ENCODE data around the gene RASD1. TPM values are rescaled to one million over a fixed set of nuclear protein-coding genes. Genes with fewer than 3 reads are reported as not detected.

RASD1 gene
- polyA plus RNA-seq, 6 donors from 2014 or later: 0.21 to 0.27 TPM; not detected in 4

DNA sequence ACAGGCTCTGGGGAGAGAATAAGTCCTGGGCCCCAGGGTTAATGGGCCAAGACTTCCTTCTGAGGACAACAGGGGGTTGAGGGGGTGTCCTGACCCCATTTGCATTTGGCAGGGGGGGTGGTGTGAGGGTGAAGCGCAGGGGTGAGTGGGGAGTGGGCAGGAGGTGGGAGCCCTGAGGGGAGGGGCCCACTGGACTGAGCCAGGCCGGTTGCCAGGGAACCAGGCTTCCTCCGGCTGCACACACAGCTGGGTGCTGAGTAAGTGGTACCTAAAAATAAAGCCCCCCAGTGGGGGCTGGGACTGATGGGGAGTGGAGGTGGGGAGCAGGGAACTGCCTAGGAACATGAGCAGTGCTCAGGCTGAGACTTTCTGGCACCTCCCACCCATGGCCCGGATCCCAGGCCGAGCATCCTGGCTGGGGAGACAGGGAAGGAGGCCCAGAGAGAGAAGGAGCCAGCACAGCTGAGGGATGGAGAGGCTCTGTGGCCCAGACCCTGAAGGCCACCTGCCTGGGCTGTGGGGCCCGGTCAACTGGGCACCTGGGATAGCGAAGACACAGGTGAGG is 7.5 kb upstream of the RASD1 start:
- no peak overlapping the region for H3K4me3 Mint-ChIP-seq
- H3K36me3 Mint-ChIP-seq: no peaks in the 10 kb centered on the region
- peaks cover 0 to 4% (median 0%) of the 10 kb centered on the region in 3 donors for H3K4me1 Mint-ChIP-seq
- H3K27ac Mint-ChIP-seq: peak overlapping the region in 1 of 6 donors; percentile 34
- H3K27me3 Mint-ChIP-seq: peaks cover 0 to 9% (median 0%) of the 10 kb centered on the region in 3 donors
- ATAC-seq (ENCODE audit: low read depth in 2 of 2) (no peak), DNase-seq (no peak)
- no peaks in the 10 kb centered on the region for H3K9me3 Mint-ChIP-seq

DNA sequence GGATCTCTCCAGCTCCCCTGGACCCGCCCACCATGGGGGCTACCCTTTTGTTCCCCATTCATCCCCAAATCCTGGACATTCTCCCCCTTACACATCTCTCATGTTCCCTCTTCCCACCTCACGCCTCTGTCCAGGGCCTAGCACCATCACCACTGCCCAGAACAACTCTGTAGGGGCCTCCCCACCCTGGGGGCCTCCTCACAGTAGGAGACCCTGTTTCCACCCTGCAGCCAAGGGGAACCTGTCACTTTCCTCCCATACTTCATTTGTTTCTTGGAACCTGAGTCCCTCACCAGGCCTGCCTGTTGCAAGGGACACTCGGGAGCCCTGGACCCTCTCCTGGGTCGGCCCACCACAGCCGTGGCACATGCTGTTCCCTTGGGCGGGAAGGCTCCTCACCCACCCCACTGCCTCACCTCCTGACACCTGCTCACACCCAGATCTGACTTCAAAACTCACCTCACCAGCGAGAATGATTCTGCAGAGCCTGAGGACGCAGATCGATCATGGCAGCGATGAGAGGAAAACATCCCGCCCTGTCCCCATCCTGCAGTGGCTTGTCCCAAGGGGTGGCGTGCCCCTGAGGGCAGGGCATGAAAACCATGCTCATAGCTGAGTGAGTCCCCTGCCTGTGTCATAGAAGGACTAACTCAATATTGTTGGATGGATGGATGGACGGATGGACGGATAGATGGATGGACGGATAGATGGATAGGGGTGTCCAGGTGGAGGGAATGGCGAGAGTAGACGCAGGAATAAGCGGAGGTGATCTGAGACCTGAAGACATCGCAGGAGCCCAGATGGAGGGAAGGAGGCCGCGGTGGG is 6.8 kb upstream of the RASD1 start:
- Mint-ChIP-seq H3K27ac (no peak overlapping the region), H3K4me1 (peaks cover 0 to 4% (median 0%) of the 10 kb centered on the region in 3 donors), H3K9me3 (no peaks in the 10 kb centered on the region), H3K36me3 (no peaks in the 10 kb centered on the region), H3K27me3 (peaks cover 0 to 9% (median 0%) of the 10 kb centered on the region in 3 donors), H3K4me3 (no peak overlapping the region)
- ATAC-seq (ENCODE audit: low read depth in 2 of 2): no peak
- DNase-seq: no peak

DNA sequence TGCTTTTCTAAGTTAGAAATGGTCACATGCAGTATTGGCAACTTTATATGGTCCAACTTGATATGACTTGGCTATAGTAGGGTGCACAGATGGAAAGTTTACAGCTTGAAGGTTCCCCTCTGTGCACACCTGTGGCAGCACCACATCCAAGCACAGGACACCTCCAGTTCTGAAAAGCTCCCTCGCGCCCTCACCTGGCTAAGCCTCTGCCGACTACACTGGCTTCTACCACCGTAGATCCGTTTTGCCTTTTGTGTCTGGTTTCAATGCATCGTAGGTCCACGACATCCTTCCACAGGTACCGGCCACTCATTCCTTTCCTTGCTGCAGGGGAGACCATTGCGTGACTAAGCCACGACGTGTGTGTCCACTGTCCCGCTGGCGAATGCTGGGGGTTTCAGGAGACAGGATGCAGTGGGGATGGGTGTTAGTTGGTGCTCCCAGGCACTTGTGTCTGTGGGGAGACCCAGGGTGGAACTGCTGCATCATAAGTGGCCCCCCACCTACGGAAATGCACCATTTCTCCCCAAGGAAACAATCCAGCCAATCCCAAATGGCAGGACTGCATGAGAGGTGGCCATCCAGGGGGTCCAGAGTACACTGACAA is 4.9 kb upstream of the RASD1 start:
- H3K36me3 Mint-ChIP-seq: no peaks in the 10 kb centered on the region
- H3K27ac Mint-ChIP-seq: no peak overlapping the region
- DNase-seq (no peak), ATAC-seq (ENCODE audit: low read depth in 2 of 2) (no peak)
- peak overlapping the region in 1 of 8 donors; percentile 33 for H3K4me3 Mint-ChIP-seq
- peaks cover 0 to 5% (median 4%) of the 10 kb centered on the region in 3 donors for H3K4me1 Mint-ChIP-seq
- H3K27me3 Mint-ChIP-seq: peaks cover 0 to 9% (median 0%) of the 10 kb centered on the region in 3 donors
- no peaks in the 10 kb centered on the region for H3K9me3 Mint-ChIP-seq

DNA sequence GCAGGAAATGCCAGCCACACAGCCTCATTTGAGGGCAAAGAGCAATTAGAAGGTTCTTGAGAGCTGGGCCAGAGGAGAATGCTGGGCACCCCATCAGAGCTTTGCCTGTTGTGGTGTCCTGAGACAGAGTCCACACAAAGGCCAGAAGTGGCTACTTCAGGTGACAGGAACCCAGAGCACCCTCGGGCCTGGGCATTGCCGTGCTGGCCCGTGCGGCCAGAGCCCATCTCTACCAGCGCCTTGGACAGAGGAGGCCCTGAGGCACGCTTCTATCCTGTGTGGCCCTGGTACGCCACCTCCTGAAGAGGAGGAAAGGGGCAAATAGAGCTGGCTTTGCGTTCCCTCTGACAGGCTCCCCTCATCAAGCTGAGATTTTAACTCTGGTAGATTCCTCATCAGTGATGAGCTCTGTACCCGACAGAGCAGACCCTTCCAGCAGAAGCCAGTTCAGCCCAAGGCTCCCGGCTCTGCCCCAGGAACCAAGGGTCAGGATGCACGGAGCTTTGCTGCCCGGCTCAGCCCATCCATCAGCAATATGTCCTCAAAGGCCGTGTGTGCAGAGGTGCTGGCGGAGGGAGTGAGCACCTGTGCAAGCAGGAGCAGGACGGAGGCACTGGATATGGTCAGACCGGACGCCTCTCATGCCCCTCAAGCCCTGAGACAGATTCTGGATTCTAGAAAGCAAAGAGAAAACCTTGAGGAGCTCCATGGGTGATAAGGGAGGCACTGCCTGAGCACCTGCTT is 3.4 kb upstream of the RASD1 start:
- H3K27me3 Mint-ChIP-seq: peaks cover 0 to 18% (median 8%) of the 10 kb centered on the region in 3 donors

DNA sequence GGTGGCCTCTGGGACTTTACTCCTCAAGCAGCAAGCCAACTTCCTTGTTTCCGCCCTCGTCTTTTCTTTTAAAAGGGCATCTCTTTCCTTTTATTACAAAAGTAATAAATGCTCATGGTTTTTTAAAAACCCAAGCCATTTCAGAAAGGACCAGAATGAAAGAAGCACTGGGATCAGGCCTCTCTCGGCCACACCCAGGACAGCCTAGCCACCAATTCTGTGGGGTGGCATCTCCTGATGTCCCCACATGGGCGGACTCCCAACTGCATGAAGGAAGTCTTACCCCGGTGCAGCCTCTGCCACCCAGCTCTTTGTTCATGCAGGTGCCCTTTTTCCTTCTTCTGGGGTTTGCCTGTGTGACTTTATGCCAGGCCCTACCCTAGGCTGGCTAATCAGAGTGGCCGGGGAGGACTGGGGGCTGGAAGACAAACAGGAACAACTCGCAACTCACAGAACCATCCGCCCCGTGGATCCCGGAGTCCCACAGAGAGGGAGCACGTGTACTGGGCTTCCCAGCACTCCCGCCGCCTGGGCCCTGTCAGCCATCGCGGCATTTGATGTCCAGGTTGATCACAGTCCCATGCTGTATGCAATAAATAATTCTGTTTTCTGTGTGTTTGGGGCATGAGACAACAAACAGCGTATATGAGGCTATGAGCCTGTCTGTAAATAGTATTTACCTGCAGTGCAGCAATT is 2.6 kb upstream of the RASD1 start:
- Mint-ChIP-seq H3K27me3 (peaks cover 0 to 18% (median 8%) of the 10 kb centered on the region in 3 donors), H3K27ac (no peak overlapping the region), H3K36me3 (no peaks in the 10 kb centered on the region), H3K4me3 (peak overlapping the region in 3 of 8 donors; percentile 21 to 65 (median 36)), H3K4me1 (peaks cover 10 to 14% (median 14%) of the 10 kb centered on the region in 3 donors), H3K9me3 (no peaks in the 10 kb centered on the region)
- DNase-seq (no peak), ATAC-seq (ENCODE audit: low read depth in 2 of 2) (no peak)

More for the DNA sequence above, 3.4 kb upstream of the RASD1 start:
- H3K27ac Mint-ChIP-seq: no peak overlapping the region
- no peak for ATAC-seq (ENCODE audit: low read depth in 2 of 2)
- no peaks in the 10 kb centered on the region for H3K36me3 Mint-ChIP-seq
- H3K9me3 Mint-ChIP-seq: no peaks in the 10 kb centered on the region
- DNase-seq: no peak
- peaks cover 10 to 14% (median 12%) of the 10 kb centered on the region in 3 donors for H3K4me1 Mint-ChIP-seq
- no peak overlapping the region for H3K4me3 Mint-ChIP-seq

DNA sequence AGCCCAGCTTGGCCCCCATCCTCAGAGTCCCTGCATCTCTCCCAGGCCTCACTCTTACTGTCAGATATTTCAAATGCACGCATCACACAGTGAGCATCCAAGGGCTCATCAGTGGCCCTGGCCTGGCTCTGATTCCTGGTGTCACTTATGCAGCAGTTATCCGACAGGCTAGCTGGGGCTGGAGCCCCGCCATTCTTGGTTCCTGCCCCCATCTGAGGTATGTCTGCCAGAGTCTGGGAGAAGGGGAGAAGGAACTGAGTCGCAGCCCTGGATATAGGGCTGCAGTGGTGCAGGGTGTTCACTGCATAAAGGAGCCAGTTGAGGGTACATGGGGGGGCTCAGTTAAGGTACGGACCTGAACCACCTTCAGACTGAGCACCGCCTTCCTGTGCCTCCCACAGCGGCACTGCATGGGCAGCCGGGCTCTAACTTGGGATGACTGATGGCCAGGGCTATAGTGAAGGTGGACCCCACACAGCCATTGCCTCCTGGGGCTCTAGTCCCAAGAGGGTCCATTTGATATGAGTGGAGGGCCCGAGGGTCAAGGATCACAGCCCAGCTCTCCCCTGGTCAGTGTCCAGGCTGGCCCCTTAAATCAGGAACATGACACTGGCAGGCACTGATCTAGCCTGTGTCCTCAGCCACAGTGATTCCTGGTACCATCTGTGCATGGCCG is 1.8 kb upstream of the RASD1 start:
- peaks cover 6 to 18% (median 14%) of the 10 kb centered on the region in 3 donors for H3K4me1 Mint-ChIP-seq
- no peaks in the 10 kb centered on the region for H3K9me3 Mint-ChIP-seq
- peaks cover 0 to 18% (median 8%) of the 10 kb centered on the region in 3 donors for H3K27me3 Mint-ChIP-seq
- H3K27ac Mint-ChIP-seq: no peak overlapping the region
- peak overlapping the region in 4 of 8 donors; percentile 51 to 77 (median 60) for H3K4me3 Mint-ChIP-seq
- DNase-seq (no peak), ATAC-seq (ENCODE audit: low read depth in 2 of 2) (no peak)
- no peaks in the 10 kb centered on the region for H3K36me3 Mint-ChIP-seq

DNA sequence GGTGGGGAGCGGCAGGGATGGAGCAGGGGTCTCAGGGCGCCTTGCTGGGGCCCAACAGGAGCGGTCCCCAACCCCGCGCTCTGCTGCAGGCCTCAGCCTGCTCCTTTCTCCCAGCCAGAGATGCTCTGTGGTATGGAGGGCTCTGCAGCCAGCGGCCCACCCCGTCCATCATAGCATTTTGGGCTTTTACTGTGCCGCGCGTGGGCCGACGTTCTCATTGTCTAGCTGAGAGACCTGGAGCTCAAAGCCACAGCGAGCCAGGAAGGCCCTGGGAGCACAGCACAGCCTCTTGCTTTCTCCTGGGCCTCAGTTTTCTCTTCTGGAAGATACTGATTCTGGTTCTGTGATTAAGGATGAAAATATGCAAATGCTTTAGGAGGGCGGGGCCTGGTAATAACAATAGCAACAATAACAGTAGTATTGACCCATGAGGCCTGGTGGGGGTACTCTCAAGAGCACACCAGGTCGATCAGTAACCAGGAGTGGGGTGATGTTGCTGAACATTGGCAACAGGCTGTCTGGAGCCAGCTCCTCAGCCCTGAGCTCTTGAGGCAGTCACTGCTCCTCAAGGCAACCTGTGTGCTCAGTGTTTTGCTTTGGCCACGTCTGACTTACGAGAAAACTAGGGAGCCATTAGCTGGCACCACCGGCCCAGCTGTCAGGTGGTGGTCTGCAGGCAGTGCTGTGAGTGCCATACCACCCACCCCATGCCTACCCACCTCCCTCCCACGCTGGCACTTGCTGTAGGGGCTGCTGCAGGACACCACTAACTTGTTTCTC is 1.1 kb upstream of the RASD1 start:
- Mint-ChIP-seq H3K4me1 (peaks cover 6 to 18% (median 14%) of the 10 kb centered on the region in 3 donors), H3K27me3 (peaks cover 0 to 14% (median 8%) of the 10 kb centered on the region in 3 donors), H3K36me3 (peaks cover 0 to 6% of the 10 kb centered on the region in 2 donors), H3K9me3 (no peaks in the 10 kb centered on the region), H3K27ac (peak overlapping the region in 1 of 6 donors; percentile 56), H3K4me3 (peak overlapping the region; percentile 35 to 84 (median 66))
- DNase-seq (no peak), ATAC-seq (ENCODE audit: low read depth in 2 of 2) (no peak)

DNA sequence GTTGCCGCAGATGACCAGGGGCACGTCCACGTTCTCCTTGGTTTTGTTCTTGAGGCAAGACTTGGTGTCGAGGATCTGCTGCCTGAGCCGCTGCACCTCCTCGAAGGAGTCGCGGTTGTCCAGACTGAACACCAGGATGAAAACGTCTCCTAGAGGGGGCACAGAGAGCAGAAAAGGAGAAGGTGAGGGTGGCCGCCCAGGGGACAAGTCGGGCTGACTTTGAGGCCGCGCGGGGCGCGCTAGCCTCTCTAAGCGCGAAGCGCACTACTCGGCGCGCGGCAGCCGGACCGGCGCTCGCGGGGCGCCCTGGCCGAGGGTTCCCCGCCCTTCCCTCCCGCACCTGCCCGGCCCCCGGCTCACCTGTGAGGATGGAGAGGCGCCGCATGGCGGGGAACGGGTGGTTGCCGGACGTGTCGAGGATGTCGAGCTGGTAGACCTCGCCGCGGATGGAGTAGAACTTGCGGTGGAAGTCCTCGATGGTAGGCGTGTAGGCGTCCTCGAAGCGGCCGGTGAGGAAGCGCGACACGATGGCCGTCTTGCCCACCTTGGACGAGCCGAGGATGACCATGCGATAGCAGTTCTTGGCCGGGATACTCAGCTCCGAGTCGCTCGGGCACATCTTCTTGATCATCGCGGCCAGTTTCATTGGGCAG is 533 bp downstream of the RASD1 start:
- H3K27ac Mint-ChIP-seq: peak overlapping the region in 2 of 6 donors; percentile 51 to 73

DNA sequence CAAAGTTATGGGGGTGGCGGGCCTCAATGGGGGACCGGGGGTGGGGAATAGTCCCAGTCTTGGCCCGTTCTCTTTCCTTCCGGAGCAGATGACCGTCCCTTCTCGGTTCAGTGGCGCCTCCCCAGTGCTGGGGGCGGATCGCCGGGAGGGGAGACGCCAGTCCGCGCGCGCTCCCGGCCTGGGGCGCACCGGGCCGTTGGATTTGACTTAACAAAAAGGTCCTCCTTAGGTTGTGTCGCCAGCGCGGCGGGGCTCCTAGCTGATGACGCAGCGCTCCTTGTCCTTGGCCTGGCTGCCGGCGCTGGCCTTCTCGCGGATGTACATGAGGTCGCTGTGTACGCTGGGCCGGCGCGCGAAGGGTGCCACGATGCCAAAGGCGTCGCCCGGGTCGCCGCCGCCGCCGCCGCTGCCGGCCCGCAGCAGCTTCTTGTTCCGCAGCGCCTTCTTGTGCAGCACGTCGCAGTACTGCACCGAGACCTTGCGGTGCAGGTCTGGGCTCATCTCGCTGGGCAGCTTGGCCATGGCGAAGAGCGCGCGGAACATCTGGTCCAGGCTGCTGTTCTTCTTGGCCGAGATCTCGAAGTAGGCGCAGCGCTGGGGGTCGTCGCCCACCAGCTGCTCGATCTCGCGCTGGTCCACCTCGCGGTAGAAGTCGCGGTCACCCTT is 1.2 kb downstream of the RASD1 start:
- ATAC-seq (ENCODE audit: low read depth in 2 of 2): peak; percentile 22 to 28
- Mint-ChIP-seq H3K27ac (no peak overlapping the region), H3K4me3 (peak overlapping the region; percentile 74 to 92 (median 90)), H3K27me3 (peaks cover 0 to 9% (median 8%) of the 10 kb centered on the region in 3 donors), H3K36me3 (peaks cover 0 to 8% of the 10 kb centered on the region in 2 donors), H3K4me1 (peaks cover 6 to 25% (median 17%) of the 10 kb centered on the region in 3 donors), H3K9me3 (no peaks in the 10 kb centered on the region)
- DNase-seq: no peak

More for the DNA sequence above, 533 bp downstream of the RASD1 start:
- Mint-ChIP-seq H3K9me3 (no peaks in the 10 kb centered on the region), H3K4me1 (peaks cover 6 to 25% (median 17%) of the 10 kb centered on the region in 3 donors), H3K36me3 (peaks cover 0 to 8% of the 10 kb centered on the region in 2 donors), H3K4me3 (peak overlapping the region; percentile 74 to 92 (median 90)), H3K27me3 (peaks cover 0 to 9% (median 8%) of the 10 kb centered on the region in 3 donors)
- DNase-seq: peak; percentile 17
- peak; percentile 8 to 13 for ATAC-seq (ENCODE audit: low read depth in 2 of 2)

DNA sequence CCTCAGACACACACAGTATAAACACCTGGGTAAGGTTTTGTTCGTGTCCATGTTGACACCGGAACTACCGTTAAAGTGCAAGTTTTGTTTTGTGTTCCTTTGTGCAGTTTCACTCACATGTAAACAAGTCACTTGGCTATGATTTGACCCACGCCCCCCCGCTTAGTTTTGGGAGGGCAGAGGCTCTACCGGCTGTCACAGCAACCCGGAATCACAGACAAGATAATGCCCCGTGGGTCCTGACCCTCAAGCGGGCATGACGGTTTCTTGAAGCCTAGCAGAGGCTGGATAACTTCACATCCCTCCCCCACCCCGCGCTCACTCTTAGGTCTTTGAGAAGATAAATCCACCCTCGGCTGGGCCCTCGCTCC is 1.7 kb downstream of the RASD1 start:
- no peak overlapping the region for H3K27ac Mint-ChIP-seq
- peaks cover 6 to 25% (median 17%) of the 10 kb centered on the region in 3 donors for H3K4me1 Mint-ChIP-seq
- ATAC-seq (ENCODE audit: low read depth in 2 of 2) (no peak), DNase-seq (no peak)
- peaks cover 0 to 9% (median 8%) of the 10 kb centered on the region in 3 donors for H3K27me3 Mint-ChIP-seq
- H3K4me3 Mint-ChIP-seq: peak overlapping the region; percentile 53 to 80 (median 66)
- H3K9me3 Mint-ChIP-seq: no peaks in the 10 kb centered on the region
- peaks cover 0 to 8% of the 10 kb centered on the region in 2 donors for H3K36me3 Mint-ChIP-seq
